ENCODE data around the gene E2F7. TPM values are rescaled to one million over a fixed set of nuclear protein-coding genes. Genes with fewer than 3 reads are reported as not detected.
A peak's percentile ranks its signal among the peaks of the same experiment; 100 is the strongest.

The E2F7 gene
- total RNA-seq, 1 experiment from 2014 or later, result 8.7 TPM

DNA sequence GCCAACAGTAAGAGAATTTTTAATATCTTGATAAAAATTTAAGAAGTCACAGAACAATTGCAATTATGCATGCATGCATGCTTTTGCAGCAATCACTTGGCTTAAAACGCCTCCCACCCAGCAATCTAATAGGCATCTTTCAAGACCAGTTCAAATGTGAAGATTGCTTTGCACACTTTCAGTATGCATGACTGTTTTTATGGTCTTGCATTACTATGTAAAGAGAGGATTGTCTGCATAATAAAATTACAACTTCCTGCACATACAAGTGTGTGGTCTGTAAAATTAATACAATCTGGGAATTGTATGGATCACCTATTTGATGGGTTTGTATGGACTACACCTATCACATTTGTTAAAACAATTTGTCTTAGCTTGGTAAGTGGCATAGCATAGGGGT, 48.8 kb downstream of the E2F7 start:
- Histone ChIP-seq H3K4me3 (ENCODE audit: insufficient read depth, low read depth, low read length) (no peak overlapping the region), H3K27me3 (ENCODE audit: control insufficient read depth, insufficient read depth, low read length) (no peaks in the 10 kb centered on the region), H3K36me3 (replicated peaks; ENCODE audit: control insufficient read depth, insufficient read depth, low read length) (peaks cover 10% of the 10 kb centered on the region)
- DNase-seq, result no peak

DNA sequence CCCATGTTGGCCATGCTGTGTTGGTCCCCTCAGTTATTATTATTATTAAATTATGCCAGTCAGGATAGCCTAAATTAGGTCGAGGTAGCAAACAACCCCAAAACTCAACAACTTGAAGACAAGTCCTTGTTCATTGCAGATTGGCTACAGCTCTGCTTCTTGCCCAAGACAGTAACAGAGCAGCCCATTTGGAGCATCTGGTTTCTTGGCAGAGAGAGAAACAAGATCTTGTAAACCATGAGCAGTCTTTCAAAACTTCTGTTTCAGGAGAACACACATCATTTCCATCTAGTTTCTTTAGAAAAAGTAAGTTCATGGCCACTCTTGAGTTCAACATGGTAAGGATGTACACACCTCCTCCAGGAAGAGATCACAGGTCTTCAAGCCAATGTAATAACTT, 52.3 kb downstream of the E2F7 start:
- Histone ChIP-seq H3K27me3 (ENCODE audit: control insufficient read depth, insufficient read depth, low read length) (no peaks in the 10 kb centered on the region), H3K36me3 (replicated peaks; ENCODE audit: control insufficient read depth, insufficient read depth, low read length) (no peaks in the 10 kb centered on the region; the same call in 1 of the 2 replicates), H3K4me3 (ENCODE audit: insufficient read depth, low read depth, low read length) (no peak overlapping the region)
- no peak for DNase-seq

DNA sequence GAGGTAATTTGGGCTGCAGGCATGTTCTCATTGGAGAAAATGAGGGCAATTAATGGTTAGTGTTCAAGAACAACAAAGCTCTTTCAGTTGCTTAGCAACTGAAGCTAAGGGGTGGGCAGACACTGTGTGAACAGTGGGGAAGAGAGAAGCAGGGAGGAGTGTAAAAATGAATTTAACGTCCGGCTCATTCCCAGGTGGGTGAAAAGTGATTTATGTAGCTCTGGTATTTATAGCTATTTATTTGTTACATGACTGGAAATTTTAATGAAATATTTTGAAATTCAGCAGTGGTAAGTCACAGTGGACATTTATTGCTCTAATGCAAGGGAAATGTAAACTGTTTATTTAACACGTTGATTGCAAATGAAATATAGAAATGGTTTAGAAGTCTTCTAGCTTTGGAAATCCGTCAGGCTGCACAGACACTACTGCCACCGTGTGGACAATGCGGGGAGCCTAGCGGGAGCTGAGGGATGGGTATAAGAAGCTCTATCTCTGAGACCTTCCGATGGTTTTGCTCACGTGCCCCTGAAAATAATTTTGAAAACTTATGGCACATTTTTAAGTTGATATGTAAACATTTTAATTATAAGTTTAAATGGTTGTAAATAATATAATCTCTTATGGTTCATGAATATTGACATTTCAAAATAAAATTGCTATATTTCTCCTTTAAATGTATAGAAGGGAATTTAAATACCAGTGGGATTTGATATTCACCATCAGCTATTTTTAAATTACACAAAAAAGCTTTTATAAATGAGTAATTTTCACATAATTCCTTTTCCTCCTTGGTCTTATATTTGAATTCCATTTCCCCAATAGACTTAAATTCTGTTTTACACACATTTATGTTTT, 54.4 kb downstream of the E2F7 start:
- Histone ChIP-seq H3K4me3 (ENCODE audit: insufficient read depth, low read depth, low read length) (no peak overlapping the region), H3K27me3 (ENCODE audit: control insufficient read depth, insufficient read depth, low read length) (no peaks in the 10 kb centered on the region), H3K36me3 (replicated peaks; ENCODE audit: control insufficient read depth, insufficient read depth, low read length) (no peaks in the 10 kb centered on the region)
- peak; percentile 78 for DNase-seq

DNA sequence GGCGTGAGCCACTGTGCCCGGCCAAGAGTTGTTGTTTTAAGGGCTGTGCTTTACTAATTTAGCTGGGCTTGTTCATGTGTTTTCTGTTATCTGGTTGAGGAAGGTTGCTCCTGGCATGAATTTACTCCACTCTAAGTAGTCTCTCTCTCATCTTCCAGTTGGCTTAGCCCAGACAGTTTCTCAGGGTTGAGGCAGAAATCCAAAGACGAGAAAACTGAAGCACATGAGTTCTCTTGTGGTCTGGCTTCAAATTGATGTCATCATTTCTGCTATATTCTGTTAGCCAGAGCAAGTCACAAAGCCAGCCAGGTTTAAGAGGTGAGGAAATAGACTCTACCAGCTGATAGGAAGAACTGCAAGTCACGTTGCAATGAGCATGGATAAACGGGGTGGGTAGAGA, 57.9 kb downstream of the E2F7 start:
- H3K36me3 ChIP-seq (replicated peaks; ENCODE audit: control insufficient read depth, insufficient read depth, low read length), result no peaks in the 10 kb centered on the region
- DNase-seq, result no peak
- H3K4me3 ChIP-seq (ENCODE audit: insufficient read depth, low read depth, low read length), result no peak overlapping the region
- H3K27me3 ChIP-seq (ENCODE audit: control insufficient read depth, insufficient read depth, low read length), result no peaks in the 10 kb centered on the region

DNA sequence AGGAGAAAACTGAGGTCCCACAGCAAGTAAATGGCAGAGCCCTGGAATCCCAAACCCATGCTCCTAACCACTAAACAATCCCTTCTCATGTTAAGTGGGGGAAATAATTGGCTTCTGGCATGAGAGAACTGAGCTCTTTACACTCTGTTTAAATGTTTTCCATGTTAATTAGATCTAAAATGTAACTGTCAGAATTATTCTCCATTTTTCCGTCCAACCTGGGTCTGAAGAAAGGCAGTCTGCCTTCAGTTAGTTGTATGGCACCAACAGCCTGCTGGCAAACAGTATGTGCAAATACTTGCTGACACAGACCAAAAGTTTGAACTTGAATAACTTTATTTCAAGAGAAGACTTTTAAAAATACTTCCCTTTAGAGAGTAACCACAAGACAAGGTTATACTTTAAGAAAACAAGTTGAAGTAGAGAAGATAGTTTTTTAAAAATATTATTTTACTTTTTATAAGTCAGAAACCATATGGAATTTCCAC, 59.7 kb downstream of the E2F7 start:
- H3K27me3 ChIP-seq (ENCODE audit: control insufficient read depth, insufficient read depth, low read length), result no peaks in the 10 kb centered on the region
- no peaks in the 10 kb centered on the region for H3K36me3 ChIP-seq (replicated peaks; ENCODE audit: control insufficient read depth, insufficient read depth, low read length)
- DNase-seq, result no peak
- H3K4me3 ChIP-seq (ENCODE audit: insufficient read depth, low read depth, low read length), result no peak overlapping the region

DNA sequence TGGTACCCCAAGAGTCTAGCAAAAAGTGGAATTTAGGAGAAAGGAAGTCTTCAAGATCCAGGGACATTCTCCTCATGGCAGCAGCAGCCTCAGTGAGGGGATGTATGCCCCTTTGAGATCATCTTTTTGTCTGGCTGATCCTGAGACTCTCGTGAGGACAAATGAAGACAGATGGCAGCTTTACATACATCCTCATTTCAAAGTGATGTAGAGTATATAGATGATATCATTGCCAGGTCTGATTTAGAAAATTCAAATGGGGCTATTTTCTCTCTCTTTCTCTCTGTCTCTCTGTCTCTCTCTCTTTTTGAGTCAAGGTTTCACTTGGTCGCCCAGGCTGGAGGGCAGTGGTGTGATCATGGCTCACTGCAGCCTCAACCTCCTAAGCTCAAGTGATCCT, 61.5 kb downstream of the E2F7 start:
- H3K36me3 ChIP-seq (replicated peaks; ENCODE audit: control insufficient read depth, insufficient read depth, low read length), result no peaks in the 10 kb centered on the region
- no peaks in the 10 kb centered on the region for H3K27me3 ChIP-seq (ENCODE audit: control insufficient read depth, insufficient read depth, low read length)
- no peak for DNase-seq
- H3K4me3 ChIP-seq (ENCODE audit: insufficient read depth, low read depth, low read length), result no peak overlapping the region

DNA sequence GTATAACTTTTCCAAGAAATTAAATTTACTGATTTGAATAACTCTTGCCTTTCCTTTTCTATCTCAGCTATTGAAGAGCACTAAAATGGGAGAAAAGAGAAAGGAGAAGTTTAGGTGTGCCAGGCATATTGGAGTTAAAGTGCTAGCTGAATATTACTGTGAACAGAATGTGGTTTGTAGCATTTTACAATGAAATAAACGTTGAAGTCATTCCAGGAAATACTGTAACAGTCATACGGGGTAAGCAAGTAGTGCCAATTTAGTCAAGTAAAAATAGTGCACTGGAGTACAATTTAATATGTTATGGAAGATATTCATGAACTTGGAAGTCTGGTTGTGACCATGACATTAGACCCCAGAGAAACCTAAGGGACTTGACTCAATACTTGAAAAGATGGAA, 62.1 kb downstream of the E2F7 start:
- Histone ChIP-seq H3K27me3 (ENCODE audit: control insufficient read depth, insufficient read depth, low read length) (no peaks in the 10 kb centered on the region), H3K36me3 (replicated peaks; ENCODE audit: control insufficient read depth, insufficient read depth, low read length) (no peaks in the 10 kb centered on the region), H3K4me3 (ENCODE audit: insufficient read depth, low read depth, low read length) (no peak overlapping the region)
- DNase-seq, result no peak

DNA sequence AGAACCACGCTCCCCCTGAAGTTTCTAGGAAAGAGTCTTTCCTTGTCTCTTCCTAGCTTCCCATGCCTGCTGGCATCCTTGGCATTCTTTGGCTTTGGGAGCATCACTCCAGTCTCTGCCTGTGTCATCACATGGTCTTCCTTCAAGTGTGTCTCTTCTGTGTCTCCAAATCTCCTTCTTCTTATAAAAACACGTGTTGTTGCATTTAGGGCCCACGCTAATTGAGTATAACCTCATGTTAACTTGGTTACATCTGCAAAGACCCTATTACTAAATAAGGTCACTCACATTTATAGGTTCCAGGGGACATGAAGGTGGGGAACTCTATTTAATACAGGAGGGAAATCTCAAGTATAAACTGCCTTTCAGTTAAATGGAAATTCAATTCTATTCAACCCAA, 63.0 kb downstream of the E2F7 start:
- DNase-seq, result no peak
- Histone ChIP-seq H3K27me3 (ENCODE audit: control insufficient read depth, insufficient read depth, low read length) (no peaks in the 10 kb centered on the region), H3K36me3 (replicated peaks; ENCODE audit: control insufficient read depth, insufficient read depth, low read length) (no peaks in the 10 kb centered on the region), H3K4me3 (ENCODE audit: insufficient read depth, low read depth, low read length) (no peak overlapping the region)

DNA sequence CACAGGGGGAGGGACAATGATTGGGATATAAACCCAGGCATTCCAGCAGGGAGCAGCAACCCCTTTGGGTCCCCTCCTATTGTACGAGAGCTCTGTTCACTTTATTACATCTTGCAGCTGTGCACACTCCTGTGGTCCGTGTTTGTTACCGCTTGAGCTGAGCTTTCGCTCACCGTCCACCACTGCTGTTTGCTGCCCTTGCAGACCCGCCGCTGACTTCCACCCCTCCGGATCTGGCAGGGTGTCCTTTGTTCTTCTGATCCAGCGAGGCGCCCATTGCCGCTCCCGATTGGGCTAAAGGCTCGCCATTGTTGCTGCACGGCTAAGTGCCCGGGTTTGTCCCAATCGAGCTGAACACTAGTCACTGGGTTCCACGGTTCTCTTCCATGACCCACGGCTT, 64.1 kb downstream of the E2F7 start:
- no peaks in the 10 kb centered on the region for H3K36me3 ChIP-seq (replicated peaks; ENCODE audit: control insufficient read depth, insufficient read depth, low read length)
- no peak overlapping the region for H3K4me3 ChIP-seq (ENCODE audit: insufficient read depth, low read depth, low read length)
- no peak for DNase-seq
- no peaks in the 10 kb centered on the region for H3K27me3 ChIP-seq (ENCODE audit: control insufficient read depth, insufficient read depth, low read length)

DNA sequence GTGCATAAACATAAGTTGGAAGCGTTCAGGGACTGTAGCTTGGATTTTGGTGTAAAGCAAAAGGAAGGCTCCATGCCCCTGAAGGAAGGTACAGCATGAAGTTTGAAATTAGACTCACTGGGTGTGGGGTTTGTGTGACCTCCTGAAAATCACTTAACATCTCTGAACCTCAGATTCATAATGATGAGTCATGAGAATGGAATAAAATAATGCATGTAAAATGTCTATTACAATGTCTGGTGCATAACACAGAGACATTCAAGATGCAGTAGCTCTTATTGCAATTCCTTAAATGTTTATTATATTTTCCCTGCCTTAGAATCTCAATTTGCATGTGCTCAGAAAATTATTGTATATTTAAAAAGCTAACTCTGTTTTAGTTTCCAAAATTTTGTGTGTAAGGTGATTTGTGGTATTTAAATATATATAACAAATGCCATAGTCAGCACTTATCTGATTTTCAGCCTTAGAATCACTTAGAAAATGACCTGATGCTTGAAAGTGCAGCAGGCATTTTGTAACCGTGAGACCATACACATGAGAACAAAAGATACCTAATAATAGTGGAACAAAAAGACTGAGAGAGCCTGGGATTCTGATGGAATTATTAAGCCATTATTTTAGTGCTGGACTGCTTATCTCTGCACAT, 66.3 kb downstream of the E2F7 start:
- H3K4me3 ChIP-seq (ENCODE audit: insufficient read depth, low read depth, low read length), result no peak overlapping the region
- DNase-seq, result no peak

DNA sequence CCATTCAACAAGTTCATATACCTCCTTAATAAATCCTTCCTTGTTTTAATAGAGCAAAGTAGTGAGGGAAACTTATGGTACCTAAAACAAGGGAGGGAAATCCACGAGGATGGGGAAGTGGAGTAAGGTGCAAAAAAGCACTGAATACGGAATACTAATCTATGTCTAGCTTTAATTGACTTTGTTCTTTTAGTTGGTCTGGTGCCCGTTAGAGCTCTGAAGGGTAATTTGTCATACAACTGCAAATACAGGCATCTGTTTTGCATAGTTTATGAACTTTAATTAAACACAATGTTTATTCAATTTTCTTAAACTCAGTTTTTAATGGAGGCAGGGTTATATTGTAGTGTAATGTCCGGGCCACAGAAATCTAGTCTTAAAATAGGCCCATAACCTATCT, 67.0 kb downstream of the E2F7 start:
- H3K4me3 ChIP-seq (ENCODE audit: insufficient read depth, low read depth, low read length), result no peak overlapping the region
- no peaks in the 10 kb centered on the region for H3K36me3 ChIP-seq (replicated peaks; ENCODE audit: control insufficient read depth, insufficient read depth, low read length)
- no peaks in the 10 kb centered on the region for H3K27me3 ChIP-seq (ENCODE audit: control insufficient read depth, insufficient read depth, low read length)
- no peak for DNase-seq

More for the DNA sequence above, 66.3 kb downstream of the E2F7 start:
- no peaks in the 10 kb centered on the region for H3K27me3 ChIP-seq (ENCODE audit: control insufficient read depth, insufficient read depth, low read length)
- H3K36me3 ChIP-seq (replicated peaks; ENCODE audit: control insufficient read depth, insufficient read depth, low read length), result no peaks in the 10 kb centered on the region

DNA sequence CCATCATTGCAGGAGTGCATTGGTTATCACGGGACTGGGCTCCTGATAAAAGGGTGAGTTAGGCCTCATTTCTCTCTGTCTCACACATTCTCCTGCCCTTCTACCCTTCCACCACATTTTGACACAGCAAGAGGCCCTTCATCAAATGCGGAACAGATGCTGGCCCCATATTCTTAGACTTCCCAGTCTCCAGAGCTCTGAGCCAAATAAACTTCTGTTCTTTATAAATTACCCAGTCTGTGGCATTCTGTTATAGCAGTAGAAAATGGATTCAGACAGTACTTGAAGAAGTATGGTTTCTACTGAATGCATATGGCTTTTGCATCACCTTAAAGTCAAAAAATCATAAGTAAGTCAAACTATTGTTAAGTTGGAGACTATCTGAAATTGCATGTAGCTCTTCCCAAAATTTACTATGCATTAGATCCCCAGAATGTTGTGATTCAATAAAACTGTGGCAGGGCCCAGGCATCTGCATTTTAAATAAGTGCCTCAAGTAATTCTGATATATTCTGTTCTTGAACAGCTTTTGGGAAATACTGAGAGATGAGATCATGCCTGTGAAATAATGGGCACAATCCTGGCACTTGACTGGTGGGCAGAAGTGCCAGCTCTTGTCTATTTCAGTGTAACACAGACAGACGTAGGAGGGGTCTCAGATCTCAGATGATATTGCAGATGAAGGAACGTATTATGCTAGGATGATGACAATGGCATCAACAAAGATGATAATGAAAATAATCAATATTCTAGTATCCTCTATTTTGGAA, 68.2 kb downstream of the E2F7 start:
- DNase-seq, result no peak
- Histone ChIP-seq H3K36me3 (replicated peaks; ENCODE audit: control insufficient read depth, insufficient read depth, low read length) (no peaks in the 10 kb centered on the region), H3K4me3 (ENCODE audit: insufficient read depth, low read depth, low read length) (no peak overlapping the region), H3K27me3 (ENCODE audit: control insufficient read depth, insufficient read depth, low read length) (no peaks in the 10 kb centered on the region)

DNA sequence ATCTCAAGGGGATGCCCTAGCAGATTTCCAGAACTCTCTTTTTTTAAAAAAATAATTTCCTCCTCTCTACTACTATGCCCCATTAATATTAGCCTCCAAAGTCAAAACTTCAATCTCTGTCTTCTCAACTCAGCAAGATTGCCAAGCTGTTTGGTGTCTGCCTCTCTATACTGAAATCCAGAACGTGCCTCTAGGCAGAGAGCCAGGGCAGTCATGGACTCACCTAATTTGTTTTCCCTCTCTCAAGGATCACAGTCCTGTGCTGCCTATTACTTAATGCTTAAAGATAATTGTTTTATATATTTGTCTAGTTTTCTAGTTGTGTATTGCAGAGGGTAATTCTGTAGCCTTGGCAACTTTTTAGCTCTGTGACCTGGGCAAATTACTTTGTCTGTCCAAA, 74.7 kb downstream of the E2F7 start:
- Histone ChIP-seq H3K36me3 (replicated peaks; ENCODE audit: control insufficient read depth, insufficient read depth, low read length) (no peaks in the 10 kb centered on the region), H3K27me3 (ENCODE audit: control insufficient read depth, insufficient read depth, low read length) (no peaks in the 10 kb centered on the region), H3K4me3 (ENCODE audit: insufficient read depth, low read depth, low read length) (no peak overlapping the region)
- DNase-seq, result no peak

DNA sequence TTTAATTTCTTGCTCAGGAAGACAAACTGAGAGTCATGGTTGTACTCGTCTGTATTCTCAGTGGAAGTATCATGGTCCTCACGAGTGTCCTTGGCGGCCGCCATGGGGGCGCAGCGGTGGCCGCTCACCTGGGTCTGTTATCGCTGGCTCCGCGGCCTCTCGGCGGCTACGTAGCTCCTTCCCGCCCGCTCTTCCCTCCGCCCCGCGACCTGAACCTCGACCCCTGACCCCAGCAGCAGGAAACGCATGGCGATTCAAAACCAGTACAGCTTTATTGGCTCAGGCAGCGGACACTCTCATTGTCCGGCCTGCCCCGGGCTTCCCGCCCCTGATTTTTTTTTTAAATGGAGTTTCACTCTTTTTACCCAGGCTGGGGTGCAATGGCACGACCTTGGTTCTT, 80.8 kb downstream of the E2F7 start:
- H3K27me3 ChIP-seq (ENCODE audit: control insufficient read depth, insufficient read depth, low read length), result no peaks in the 10 kb centered on the region
- no peak for DNase-seq
- H3K4me3 ChIP-seq (ENCODE audit: insufficient read depth, low read depth, low read length), result no peak overlapping the region
- H3K36me3 ChIP-seq (replicated peaks; ENCODE audit: control insufficient read depth, insufficient read depth, low read length), result no peaks in the 10 kb centered on the region

DNA sequence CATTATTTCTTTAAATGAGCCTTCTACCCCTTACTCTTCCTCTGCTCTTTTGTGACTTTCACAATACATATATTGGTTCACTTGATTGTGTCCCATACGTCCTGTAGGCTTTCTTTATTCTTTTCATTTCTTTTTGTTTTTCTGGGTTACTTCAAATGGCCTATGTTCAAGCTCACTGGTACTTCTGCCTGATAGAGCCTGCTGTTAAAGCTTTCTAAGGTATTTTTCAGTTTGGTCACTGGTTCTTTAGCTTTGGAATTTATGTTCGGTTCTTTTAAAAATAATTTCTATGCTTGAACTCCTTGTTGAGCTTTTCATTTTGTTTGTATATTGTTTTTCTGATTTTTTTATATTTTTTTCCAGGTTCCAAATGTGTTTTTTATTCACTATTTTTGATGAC, 81.9 kb downstream of the E2F7 start:
- Histone ChIP-seq H3K27me3 (ENCODE audit: control insufficient read depth, insufficient read depth, low read length) (no peaks in the 10 kb centered on the region), H3K36me3 (replicated peaks; ENCODE audit: control insufficient read depth, insufficient read depth, low read length) (no peaks in the 10 kb centered on the region), H3K4me3 (ENCODE audit: insufficient read depth, low read depth, low read length) (no peak overlapping the region)
- no peak for DNase-seq

All from H7 (cell line).